ENCODE measurements around the gene CD22.

DNA sequence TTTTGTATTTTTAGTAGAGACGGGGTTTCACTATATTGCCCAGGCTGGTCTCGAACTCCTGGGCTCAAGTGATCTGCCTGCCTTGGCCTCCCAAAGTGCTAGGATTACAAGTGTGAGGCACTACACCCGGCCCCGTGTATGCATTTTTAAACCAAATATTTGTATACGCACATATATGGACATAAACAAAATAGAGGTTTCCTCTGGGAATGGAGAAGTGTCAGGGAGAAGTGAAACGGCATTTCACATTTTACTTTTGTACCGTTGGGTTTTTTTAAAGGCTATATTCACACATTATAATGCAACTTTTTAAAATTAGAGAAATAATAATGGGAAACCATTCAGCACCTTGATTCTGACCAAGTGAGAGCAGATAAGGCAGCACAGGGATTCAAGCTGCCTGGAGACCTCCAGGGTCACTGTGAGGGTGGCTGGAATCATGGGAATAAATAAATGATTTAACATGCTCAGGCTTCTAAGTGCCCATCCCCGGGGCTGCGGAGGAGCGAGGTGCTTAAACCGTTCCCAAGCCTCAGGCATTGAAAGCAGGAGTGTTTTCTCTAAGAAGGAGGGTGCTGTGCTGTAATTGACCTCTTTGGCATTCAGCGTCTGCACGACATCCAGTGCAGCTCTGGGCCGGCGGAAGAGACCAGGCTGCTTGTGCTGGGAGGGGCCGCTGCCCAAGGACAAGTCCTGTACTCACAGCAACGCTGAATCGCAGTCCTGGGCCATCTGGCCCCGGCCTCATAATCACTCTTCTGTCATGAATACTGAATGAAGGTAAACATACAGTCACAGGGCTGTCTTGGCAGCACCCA lies 66.6 kb downstream of the CD22 start:
- TF ChIP-seq EZH2 (optimal IDR thresholded peaks at IDR 0.05; ENCODE audit: low read depth, low read length), result no peak
- TF ChIP-seq, protein P1, sequence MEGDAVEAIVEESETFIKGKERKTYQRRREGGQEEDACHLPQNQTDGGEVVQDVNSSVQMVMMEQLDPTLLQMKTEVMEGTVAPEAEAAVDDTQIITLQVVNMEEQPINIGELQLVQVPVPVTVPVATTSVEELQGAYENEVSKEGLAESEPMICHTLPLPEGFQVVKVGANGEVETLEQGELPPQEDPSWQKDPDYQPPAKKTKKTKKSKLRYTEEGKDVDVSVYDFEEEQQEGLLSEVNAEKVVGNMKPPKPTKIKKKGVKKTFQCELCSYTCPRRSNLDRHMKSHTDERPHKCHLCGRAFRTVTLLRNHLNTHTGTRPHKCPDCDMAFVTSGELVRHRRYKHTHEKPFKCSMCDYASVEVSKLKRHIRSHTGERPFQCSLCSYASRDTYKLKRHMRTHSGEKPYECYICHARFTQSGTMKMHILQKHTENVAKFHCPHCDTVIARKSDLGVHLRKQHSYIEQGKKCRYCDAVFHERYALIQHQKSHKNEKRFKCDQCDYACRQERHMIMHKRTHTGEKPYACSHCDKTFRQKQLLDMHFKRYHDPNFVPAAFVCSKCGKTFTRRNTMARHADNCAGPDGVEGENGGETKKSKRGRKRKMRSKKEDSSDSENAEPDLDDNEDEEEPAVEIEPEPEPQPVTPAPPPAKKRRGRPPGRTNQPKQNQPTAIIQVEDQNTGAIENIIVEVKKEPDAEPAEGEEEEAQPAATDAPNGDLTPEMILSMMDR (IDR thresholded peaks at IDR 0.05; ENCODE audit: low read length), result no peak
